GM12875 (cell line): ENCODE measurements around the gene CKLF.
"Not testable (repeated sequence)": the region's sequence is repeated elsewhere in the genome, so short reads cannot be mapped to it uniquely, and the experiment has no call there.

Experiments
- H3K4me3 ChIP-seq: one replicate; pipeline ENCODE4 v1.5.1; 2011; ENCODE audit warnings: low read depth, low read length, control low read depth
- CTCF ChIP-seq: IDR thresholded peaks from 2 replicates; pipeline ENCODE4 v1.5.1; 2011; ENCODE audit warnings: low read depth, mild to moderate bottlenecking, control low read depth, inconsistent platforms, low read length, moderate library complexity, borderline replicate concordance; ENCODE audit not compliant: insufficient read depth

Gene CKLF

DNA sequence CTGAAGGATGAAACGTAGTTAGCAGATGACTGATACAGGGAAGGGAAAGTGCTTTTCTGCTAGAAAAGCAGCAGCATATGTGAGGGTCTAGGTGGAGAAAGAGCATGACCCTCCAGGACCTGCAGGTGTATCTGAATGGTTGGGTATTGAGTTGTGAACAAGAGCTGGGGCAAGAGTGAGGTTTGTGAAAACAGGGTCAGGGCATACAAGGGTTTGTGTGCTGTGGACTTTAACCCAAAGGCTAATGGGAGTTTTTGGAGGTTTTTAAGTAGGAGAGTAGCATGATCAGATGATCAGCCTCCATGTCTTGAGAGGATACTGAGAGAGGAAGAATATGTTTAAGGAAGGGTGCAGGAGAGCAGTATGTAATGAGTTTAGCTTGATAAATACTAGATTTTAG, 7.7 kb downstream of the CKLF start:
- no peak for TF ChIP-seq CTCF
- no peak overlapping the region for H3K4me3 ChIP-seq

DNA sequence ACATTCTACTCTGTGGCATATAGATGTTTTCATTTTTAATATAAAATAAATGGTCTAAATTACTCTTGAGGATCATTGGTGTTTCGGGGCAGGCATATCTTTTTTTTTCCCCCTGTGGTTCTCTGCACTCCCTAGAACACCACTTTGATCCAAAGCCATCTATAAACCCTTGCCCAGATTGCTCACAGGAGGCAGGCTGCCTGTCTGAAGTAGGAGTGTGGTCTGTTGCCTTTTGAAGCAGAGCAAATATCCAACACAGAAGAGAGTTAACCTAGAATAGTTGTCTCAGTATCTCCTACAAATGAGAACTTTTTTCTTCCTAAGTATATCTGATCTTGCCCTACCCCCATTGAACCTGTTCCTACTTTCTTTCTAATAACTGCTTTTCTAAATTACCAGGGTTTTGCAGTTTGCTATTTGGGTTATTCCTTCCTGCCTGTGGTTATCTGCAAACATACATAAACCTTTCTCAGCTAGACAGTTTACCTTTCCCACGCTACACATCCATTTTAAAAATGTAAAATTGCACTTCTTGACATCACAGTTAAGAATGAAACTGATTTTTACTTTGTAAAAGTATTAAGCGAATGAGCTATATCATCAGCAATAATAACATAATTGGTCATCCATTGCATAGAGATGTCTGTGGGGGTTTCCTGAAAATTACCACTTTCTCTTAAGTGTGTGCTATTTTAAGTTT, 9.2 kb downstream of the CKLF start:
- H3K4me3 ChIP-seq: no peak overlapping the region
- TF ChIP-seq CTCF: no peak

DNA sequence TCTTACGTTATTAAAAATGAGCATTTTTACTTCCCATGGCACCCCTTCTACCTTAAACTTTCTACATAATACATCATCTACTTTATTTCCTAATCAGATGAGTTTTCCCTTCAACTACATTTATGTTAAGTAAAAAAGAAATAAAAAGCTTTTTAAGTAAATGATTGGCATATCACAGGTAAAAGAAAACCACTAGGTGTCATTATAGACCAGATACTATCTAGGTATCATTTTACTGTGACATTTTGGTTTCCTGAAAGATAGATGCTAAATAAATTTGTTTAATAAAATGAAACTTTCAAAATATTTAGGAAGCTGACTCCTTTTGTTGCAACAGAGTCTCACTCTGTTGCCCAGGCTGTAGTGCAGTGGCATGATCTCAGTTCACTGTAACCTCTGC, 10.0 kb downstream of the CKLF start:
- no peak for TF ChIP-seq CTCF
- H3K4me3 ChIP-seq: no peak overlapping the region

GRCh38 chr16:66562986-66563385, 10.6 kb downstream of the CKLF start:
- no peak for TF ChIP-seq CTCF
- H3K4me3 ChIP-seq: no peak overlapping the region

GRCh38 chr16:66563574-66564334, 11.4 kb downstream of the CKLF start:
- TF ChIP-seq CTCF: no peak
- no peak overlapping the region for H3K4me3 ChIP-seq

DNA sequence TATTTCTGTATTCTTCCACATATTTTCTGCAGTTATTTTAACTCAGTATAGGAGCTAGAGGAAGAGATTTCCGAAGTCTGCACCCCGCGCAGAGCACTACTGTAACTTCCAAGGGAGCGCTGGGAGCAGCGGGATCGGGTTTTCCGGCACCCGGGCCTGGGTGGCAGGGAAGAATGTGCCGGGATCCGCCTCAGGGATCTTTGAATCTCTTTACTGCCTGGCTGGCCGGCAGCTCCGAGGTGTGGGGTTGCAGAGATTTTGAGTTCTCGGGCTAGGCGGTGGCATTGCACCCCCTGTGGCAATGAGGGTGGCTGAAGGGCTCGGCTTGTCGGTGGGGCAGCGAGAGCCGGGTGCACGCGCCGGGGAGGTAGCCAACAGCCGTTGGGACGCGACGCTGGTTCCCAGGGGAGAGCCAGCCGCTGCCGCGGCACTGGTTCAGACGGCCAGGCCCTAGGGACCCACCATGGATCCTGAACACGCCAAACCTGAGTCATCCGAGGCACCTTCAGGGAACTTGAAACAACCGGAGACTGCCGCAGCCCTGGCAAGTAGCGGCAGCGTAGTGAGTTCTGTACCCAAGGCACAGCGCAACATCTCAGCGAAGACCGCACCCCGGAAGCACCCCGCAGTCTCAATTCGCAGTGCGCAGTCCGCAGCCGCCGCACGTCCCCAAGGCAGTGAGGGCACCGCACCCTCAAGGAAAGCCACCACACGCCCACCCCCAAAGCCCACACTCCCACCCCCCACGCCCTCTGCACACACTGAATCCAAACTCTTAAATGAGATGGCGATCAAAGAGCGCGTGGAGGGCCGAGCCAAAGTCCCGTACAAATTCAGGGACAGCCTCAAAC, 13.9 kb downstream of the CKLF start, which contains the start of gene CMTM1:
CMTM1 (plus strand) TSS at position 389 of the 851 bp plus-strand sequence; CDS start at position 464, 75 bp downstream.
- TF ChIP-seq CTCF: no peak
- H3K4me3 ChIP-seq: no peak within 1 kb of the TSS

GRCh38 chr16:66567270-66567669, 14.9 kb downstream of the CKLF start:
- not testable (repeated sequence) for H3K4me3 ChIP-seq
